HEK293 (cell line): Measurements from ENCODE around the gene REC114.

Experiments used
- CTCF ChIA-PET: fragments of 350-600 bp; formaldehyde crosslinking; extraction: SDS; loops from one replicate; lab custom pipeline; 2021; ENCODE audit warnings: antibody characterized with exemption; lab: Yijun Ruan, JAX
- POLR2A ChIA-PET: fragments of 300-600 bp; formaldehyde crosslinking; extraction: SDS; loops from one replicate; lab custom pipeline; 2020; ENCODE audit warnings: antibody characterized with exemption, inconsistent platforms; lab: Yijun Ruan, JAX
- H3K27ac ChIP-seq: fragments of 200-500 bp; sonication (Bioruptor generic); 2 replicates; pipeline ENCODE4 v1.5.1; 2014; ENCODE audit warnings: low read depth, low read length, control low read depth, inconsistent platforms; ENCODE audit errors: extremely low read depth
- H3K36me3 ChIP-seq, 2 experiments: fragments of 200-500 bp in 1 of 2; sonication (Bioruptor generic) in 1 of 2; 1 replicate in 1 of 2; 2 replicates in 1 of 2; pipeline ENCODE4 v1.5.1; 2014 to 2017; ENCODE audit warnings: inconsistent platforms in 2 of 2, low read length in 2 of 2; ENCODE audit not compliant: control insufficient read depth in 2 of 2, insufficient read depth in 1 of 2
- H3K4me1 ChIP-seq: fragments of 200-500 bp; sonication (Bioruptor generic); 2 replicates; pipeline ENCODE4 v1.5.1; 2014; ENCODE audit warnings: mild to moderate bottlenecking, low read length, inconsistent platforms; ENCODE audit not compliant: control insufficient read depth, insufficient read depth
- H3K4me3 ChIP-seq: 2 replicates; pipeline ENCODE4 v1.5.1; 2011; ENCODE audit warnings: low read depth, mild to moderate bottlenecking, control low read depth, low read length, moderate library complexity
- H3K9me3 ChIP-seq: fragments of 200-500 bp; sonication (Bioruptor generic); 2 replicates; pipeline ENCODE4 v1.5.1; 2014; ENCODE audit warnings: low read depth, low read length, inconsistent platforms; ENCODE audit not compliant: control insufficient read depth, insufficient read depth
- GLI2 ChIP-seq: fragments of 450-650 bp; formaldehyde crosslinking; IDR thresholded peaks from 2 replicates; pipeline ENCODE4; 2017; ENCODE audit warnings: missing biosample characterization, missing genetic modification characterization, low read depth, borderline replicate concordance
- HOXC10 ChIP-seq: sonication (generic); formaldehyde crosslinking; IDR thresholded peaks from 2 replicates; pipeline ENCODE4 v1.8.1; 2023; ENCODE audit warnings: mild to moderate bottlenecking, missing genetic modification reagents
- HOXD13 ChIP-seq: sonication (generic); formaldehyde crosslinking; IDR thresholded peaks from 2 replicates; pipeline ENCODE4 v1.8.0; 2022; ENCODE audit warnings: missing genetic modification reagents, borderline replicate concordance
- MZF1 ChIP-seq: fragments of 450-650 bp; formaldehyde crosslinking; IDR thresholded peaks from 2 replicates; pipeline ENCODE4 v1.5.1; 2017; ENCODE audit warnings: missing biosample characterization, missing genetic modification characterization, borderline replicate concordance
- TCF7L2 ChIP-seq: IDR thresholded peaks from 2 replicates; pipeline ENCODE4 v1.6.1; 2011; ENCODE audit warnings: low read depth, mild to moderate bottlenecking, inconsistent platforms, low read length, moderate library complexity, borderline replicate concordance
- ZNF10 ChIP-seq: fragments of 450-650 bp; formaldehyde crosslinking; IDR thresholded peaks from 2 replicates; pipeline ENCODE4 v1.5.1; 2017; ENCODE audit warnings: missing biosample characterization, missing genetic modification characterization
- ZNF112 ChIP-seq: fragments of 450-650 bp; formaldehyde crosslinking; IDR thresholded peaks from 2 replicates; pipeline ENCODE4 v1.5.0; 2017; ENCODE audit warnings: missing biosample characterization, missing genetic modification characterization
- ZNF214 ChIP-seq: fragments of 450-650 bp; formaldehyde crosslinking; IDR thresholded peaks from 2 replicates; pipeline ENCODE4 v1.5.1; 2017; ENCODE audit warnings: missing biosample characterization, mild to moderate bottlenecking, missing genetic modification characterization, borderline replicate concordance
- ZNF24 ChIP-seq: fragments of 450-650 bp; formaldehyde crosslinking; IDR thresholded peaks from 2 replicates; pipeline ENCODE4 v1.5.1; 2016; ENCODE audit warnings: missing biosample characterization, missing genetic modification characterization
- ZNF248 ChIP-seq: fragments of 450-650 bp; formaldehyde crosslinking; IDR thresholded peaks from 2 replicates; pipeline ENCODE4 v1.5.1; 2017; ENCODE audit warnings: missing biosample characterization, missing genetic modification characterization
- ZNF433 ChIP-seq: fragments of 450-650 bp; formaldehyde crosslinking; IDR thresholded peaks from 2 replicates; pipeline ENCODE4 v1.5.1; 2016; ENCODE audit warnings: missing biosample characterization, missing genetic modification characterization, low read depth
- ZNF571 ChIP-seq: fragments of 450-650 bp; formaldehyde crosslinking; IDR thresholded peaks from 2 replicates; pipeline ENCODE4 v1.5.0; 2017; ENCODE audit warnings: missing biosample characterization, missing genetic modification characterization
- ZNF626 ChIP-seq: fragments of 450-650 bp; sonication (Bioruptor Pico); formaldehyde crosslinking; IDR thresholded peaks from 2 replicates; pipeline ENCODE4 v1.5.1; 2018; ENCODE audit warnings: missing biosample characterization, missing genetic modification characterization, inconsistent platforms
- ZNF654 ChIP-seq: fragments of 450-650 bp; formaldehyde crosslinking; IDR thresholded peaks from 2 replicates; pipeline ENCODE4 v1.5.1; 2016; ENCODE audit warnings: low read depth, missing biosample characterization, missing genetic modification characterization
- ZNF677 ChIP-seq: fragments of 450-650 bp; IDR thresholded peaks from 2 replicates; pipeline ENCODE4 v1.5.0; 2018; ENCODE audit warnings: missing biosample characterization, mild to moderate bottlenecking, missing genetic modification characterization, moderate library complexity
- ZSCAN30 ChIP-seq: fragments of 450-650 bp; IDR thresholded peaks from 2 replicates; pipeline ENCODE4 v1.5.1; 2018; ENCODE audit warnings: missing biosample characterization, mild to moderate bottlenecking, missing genetic modification characterization, moderate library complexity
- TF ChIP-seq, protein P1 (sequence below): fragments of 450-650 bp; formaldehyde crosslinking; IDR thresholded peaks from 2 replicates; pipeline ENCODE4 v1.5.1; 2016; ENCODE audit warnings: missing biosample characterization, missing genetic modification characterization
- TF ChIP-seq, protein P2 (sequence below): fragments of 450-650 bp; formaldehyde crosslinking; IDR thresholded peaks from 2 replicates; pipeline ENCODE4 v1.5.1; 2016; ENCODE audit warnings: missing biosample characterization, missing genetic modification characterization
- TF ChIP-seq, protein P3 (sequence below): fragments of 450-650 bp; formaldehyde crosslinking; conservative IDR thresholded peaks from 2 replicates; pipeline ENCODE4 v1.5.1; 2016; ENCODE audit warnings: low read depth, missing biosample characterization, missing genetic modification characterization
- TF ChIP-seq, protein P4 (sequence below): fragments of 450-650 bp; formaldehyde crosslinking; IDR thresholded peaks from 2 replicates; pipeline ENCODE4 v1.5.1; 2016; ENCODE audit warnings: missing biosample characterization, missing genetic modification characterization
- TF ChIP-seq, protein P5 (sequence below): fragments of 450-650 bp; formaldehyde crosslinking; IDR thresholded peaks from 2 replicates; pipeline ENCODE4 v1.5.1; 2016; ENCODE audit warnings: missing biosample characterization, missing genetic modification characterization

REC114 gene

DNA sequence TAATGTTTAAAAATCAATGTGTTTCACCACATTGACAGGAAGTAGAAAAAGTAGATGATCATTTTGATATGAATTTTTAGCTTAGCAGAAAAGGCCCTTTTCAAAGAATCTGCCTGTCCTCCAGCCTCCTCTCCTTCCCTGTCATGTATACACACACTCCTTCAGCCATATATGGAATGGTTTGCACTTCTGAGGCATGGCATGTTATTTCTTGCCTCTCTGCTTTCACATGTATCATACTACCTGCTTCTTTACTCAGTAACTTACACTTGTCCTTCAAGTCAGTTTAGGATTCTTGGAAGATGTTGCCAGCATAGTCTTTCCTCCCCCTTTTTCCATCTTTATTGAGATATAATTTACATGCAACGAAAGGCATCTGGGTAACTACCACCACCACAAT, 79.0 kb downstream of the REC114 start:
- H3K36me3 ChIP-seq = no peaks in the 10 kb centered on the region
- peaks cover 8% of the 10 kb centered on the region for H3K4me1 ChIP-seq
- TF ChIP-seq ZNF214 (tag by site-specific recombination) (no peak), ZNF654 (tag by site-specific recombination) (no peak), ZNF433 (tag by site-specific recombination) (no peak), ZNF10 (tag by site-specific recombination) (no peak), MZF1 (no peak), ZNF112 (tag by site-specific recombination) (no peak), ZNF248 (tag by site-specific recombination) (no peak), HOXC10 (no peak), HOXD13 (no peak), ZNF24 (tag by site-specific recombination) (no peak)
- TF ChIP-seq, protein P1, sequence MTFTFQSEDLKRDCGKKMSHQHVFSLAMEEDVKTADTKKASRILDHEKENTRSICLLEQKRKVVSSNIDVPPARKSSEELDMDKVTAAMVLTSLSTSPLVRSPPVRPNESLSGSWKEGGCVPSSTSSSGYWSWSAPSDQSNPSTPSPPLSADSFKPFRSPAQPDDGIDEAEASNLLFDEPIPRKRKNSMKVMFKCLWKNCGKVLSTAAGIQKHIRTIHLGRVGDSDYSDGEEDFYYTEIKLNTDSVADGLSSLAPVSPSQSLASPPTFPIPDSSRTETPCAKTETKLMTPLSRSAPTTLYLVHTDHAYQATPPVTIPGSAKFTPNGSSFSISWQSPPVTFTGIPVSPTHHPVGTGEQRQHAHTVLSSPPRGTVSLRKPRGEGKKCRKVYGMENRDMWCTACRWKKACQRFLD = no peak
- TF ChIP-seq, protein P2, sequence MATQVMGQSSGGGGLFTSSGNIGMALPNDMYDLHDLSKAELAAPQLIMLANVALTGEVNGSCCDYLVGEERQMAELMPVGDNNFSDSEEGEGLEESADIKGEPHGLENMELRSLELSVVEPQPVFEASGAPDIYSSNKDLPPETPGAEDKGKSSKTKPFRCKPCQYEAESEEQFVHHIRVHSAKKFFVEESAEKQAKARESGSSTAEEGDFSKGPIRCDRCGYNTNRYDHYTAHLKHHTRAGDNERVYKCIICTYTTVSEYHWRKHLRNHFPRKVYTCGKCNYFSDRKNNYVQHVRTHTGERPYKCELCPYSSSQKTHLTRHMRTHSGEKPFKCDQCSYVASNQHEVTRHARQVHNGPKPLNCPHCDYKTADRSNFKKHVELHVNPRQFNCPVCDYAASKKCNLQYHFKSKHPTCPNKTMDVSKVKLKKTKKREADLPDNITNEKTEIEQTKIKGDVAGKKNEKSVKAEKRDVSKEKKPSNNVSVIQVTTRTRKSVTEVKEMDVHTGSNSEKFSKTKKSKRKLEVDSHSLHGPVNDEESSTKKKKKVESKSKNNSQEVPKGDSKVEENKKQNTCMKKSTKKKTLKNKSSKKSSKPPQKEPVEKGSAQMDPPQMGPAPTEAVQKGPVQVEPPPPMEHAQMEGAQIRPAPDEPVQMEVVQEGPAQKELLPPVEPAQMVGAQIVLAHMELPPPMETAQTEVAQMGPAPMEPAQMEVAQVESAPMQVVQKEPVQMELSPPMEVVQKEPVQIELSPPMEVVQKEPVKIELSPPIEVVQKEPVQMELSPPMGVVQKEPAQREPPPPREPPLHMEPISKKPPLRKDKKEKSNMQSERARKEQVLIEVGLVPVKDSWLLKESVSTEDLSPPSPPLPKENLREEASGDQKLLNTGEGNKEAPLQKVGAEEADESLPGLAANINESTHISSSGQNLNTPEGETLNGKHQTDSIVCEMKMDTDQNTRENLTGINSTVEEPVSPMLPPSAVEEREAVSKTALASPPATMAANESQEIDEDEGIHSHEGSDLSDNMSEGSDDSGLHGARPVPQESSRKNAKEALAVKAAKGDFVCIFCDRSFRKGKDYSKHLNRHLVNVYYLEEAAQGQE (tag by site-specific recombination) = no peak
- TF ChIP-seq, all 188 proteins: peak for 0
- CTCF ChIA-PET = no interaction called here
- POLR2A ChIA-PET = no interaction called here
- no peaks in the 10 kb centered on the region for H3K9me3 ChIP-seq
- no peak overlapping the region for H3K27ac ChIP-seq
- no peak overlapping the region for H3K4me3 ChIP-seq

DNA sequence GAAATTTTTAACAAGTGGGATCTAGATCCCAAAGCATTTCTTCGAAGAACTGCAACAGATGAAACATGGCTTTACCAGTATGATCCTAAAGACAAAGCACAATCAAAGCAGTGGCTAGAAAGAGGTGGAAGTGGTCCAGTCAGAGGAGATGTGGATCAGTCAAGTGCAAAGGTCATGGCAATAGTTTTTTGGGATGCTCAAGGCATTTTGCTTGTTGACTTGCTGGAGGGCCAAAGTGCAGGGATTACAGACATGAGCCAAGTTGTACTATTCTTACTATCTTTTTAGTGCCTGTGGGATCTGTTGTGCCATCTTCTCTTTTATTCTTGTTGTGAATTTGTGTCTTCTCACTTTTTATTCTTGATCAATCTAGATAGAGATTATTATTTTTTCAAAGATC, 82.0 kb downstream of the REC114 start:
- no peaks in the 10 kb centered on the region for H3K9me3 ChIP-seq
- no peak overlapping the region for H3K27ac ChIP-seq
- no peaks in the 10 kb centered on the region for H3K36me3 ChIP-seq
- no peak for TF ChIP-seq ZNF677 (tag by site-specific recombination)
- TF ChIP-seq, protein P3, sequence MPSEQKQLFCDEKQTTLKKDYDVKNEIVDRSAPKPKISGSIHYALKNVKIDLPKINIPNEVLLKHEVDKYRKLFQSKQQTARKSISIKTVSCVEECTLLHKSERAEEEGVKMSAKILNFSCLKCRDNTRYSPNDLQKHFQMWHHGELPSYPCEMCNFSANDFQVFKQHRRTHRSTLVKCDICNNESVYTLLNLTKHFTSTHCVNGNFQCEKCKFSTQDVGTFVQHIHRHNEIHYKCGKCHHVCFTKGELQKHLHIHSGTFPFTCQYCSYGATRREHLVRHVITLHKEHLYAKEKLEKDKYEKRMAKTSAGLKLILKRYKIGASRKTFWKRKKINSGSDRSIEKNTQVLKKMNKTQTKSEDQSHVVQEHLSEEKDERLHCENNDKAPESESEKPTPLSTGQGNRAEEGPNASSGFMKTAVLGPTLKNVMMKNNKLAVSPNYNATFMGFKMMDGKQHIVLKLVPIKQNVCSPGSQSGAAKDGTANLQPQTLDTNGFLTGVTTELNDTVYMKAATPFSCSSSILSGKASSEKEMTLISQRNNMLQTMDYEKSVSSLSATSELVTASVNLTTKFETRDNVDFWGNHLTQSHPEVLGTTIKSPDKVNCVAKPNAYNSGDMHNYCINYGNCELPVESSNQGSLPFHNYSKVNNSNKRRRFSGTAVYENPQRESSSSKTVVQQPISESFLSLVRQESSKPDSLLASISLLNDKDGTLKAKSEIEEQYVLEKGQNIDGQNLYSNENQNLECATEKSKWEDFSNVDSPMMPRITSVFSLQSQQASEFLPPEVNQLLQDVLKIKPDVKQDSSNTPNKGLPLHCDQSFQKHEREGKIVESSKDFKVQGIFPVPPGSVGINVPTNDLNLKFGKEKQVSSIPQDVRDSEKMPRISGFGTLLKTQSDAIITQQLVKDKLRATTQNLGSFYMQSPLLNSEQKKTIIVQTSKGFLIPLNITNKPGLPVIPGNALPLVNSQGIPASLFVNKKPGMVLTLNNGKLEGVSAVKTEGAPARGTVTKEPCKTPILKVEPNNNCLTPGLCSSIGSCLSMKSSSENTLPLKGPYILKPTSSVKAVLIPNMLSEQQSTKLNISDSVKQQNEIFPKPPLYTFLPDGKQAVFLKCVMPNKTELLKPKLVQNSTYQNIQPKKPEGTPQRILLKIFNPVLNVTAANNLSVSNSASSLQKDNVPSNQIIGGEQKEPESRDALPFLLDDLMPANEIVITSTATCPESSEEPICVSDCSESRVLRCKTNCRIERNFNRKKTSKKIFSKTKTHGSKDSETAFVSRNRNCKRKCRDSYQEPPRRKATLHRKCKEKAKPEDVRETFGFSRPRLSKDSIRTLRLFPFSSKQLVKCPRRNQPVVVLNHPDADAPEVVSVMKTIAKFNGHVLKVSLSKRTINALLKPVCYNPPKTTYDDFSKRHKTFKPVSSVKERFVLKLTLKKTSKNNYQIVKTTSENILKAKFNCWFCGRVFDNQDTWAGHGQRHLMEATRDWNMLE (tag by site-specific recombination) = no peak
- TF ChIP-seq TCF7L2 = no peak
- no peak for TF ChIP-seq ZSCAN30
- TF ChIP-seq, protein P4, sequence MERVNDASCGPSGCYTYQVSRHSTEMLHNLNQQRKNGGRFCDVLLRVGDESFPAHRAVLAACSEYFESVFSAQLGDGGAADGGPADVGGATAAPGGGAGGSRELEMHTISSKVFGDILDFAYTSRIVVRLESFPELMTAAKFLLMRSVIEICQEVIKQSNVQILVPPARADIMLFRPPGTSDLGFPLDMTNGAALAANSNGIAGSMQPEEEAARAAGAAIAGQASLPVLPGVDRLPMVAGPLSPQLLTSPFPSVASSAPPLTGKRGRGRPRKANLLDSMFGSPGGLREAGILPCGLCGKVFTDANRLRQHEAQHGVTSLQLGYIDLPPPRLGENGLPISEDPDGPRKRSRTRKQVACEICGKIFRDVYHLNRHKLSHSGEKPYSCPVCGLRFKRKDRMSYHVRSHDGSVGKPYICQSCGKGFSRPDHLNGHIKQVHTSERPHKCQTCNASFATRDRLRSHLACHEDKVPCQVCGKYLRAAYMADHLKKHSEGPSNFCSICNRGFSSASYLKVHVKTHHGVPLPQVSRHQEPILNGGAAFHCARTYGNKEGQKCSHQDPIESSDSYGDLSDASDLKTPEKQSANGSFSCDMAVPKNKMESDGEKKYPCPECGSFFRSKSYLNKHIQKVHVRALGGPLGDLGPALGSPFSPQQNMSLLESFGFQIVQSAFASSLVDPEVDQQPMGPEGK (tag by site-specific recombination) = no peak
- no peak for TF ChIP-seq ZNF626 (tag by site-specific recombination)
- no peak for TF ChIP-seq GLI2 (tag by site-specific recombination)
- TF ChIP-seq, protein P5, sequence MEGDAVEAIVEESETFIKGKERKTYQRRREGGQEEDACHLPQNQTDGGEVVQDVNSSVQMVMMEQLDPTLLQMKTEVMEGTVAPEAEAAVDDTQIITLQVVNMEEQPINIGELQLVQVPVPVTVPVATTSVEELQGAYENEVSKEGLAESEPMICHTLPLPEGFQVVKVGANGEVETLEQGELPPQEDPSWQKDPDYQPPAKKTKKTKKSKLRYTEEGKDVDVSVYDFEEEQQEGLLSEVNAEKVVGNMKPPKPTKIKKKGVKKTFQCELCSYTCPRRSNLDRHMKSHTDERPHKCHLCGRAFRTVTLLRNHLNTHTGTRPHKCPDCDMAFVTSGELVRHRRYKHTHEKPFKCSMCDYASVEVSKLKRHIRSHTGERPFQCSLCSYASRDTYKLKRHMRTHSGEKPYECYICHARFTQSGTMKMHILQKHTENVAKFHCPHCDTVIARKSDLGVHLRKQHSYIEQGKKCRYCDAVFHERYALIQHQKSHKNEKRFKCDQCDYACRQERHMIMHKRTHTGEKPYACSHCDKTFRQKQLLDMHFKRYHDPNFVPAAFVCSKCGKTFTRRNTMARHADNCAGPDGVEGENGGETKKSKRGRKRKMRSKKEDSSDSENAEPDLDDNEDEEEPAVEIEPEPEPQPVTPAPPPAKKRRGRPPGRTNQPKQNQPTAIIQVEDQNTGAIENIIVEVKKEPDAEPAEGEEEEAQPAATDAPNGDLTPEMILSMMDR (tag by site-specific recombination) = no peak
- TF ChIP-seq ZNF571 (tag by site-specific recombination) = no peak
- POLR2A ChIA-PET = no interaction called here
- H3K4me1 ChIP-seq = no peaks in the 10 kb centered on the region
- CTCF ChIA-PET = interaction anchor here (1.1 kb wide), 1 partner anchor 112 kb away, joined by 4 read pairs; no protein-coding TSS in a partner anchor
- no peak overlapping the region for H3K4me3 ChIP-seq
